NCI-H2107 (cell line): Measurements from ENCODE around the gene EFTUD2.
A peak's percentile ranks its signal among the peaks of the same experiment; 100 is the strongest.
"Not testable (repeated sequence)": the region's sequence is repeated elsewhere in the genome, so short reads cannot be mapped to it uniquely, and the experiment has no call there.

Experiments used
- DNase-seq: peaks from one replicate; lab custom pipeline; 2025; lab: John Stamatoyannopoulos, UW

The EFTUD2 gene

DNA sequence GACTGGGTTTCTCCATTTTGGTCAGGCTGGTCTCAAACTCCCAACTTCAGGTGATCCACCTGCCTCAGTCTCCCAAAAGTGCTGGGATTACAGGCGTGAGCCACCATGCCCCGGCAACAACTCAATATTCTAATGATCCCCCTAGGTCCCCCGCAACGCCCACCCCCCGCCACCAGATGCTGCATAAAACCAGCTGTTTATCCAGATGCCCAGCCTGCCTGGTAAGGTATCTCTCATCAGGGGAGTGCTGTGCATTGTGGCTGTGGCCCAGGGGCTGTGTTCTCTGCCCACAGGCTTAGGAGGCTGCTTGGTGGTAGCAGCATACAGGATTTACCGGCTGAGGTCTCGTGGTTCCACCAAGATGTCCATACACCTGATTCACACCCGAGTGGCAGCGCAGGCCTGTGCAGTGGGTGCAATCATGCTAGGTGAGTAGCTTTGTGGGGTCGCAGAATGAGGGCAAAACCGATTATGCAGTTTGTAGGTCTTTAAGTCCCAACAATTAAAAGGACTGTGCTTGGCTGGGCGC lies 50.2 kb downstream of the EFTUD2 start:
- DNase-seq = no peak

DNA sequence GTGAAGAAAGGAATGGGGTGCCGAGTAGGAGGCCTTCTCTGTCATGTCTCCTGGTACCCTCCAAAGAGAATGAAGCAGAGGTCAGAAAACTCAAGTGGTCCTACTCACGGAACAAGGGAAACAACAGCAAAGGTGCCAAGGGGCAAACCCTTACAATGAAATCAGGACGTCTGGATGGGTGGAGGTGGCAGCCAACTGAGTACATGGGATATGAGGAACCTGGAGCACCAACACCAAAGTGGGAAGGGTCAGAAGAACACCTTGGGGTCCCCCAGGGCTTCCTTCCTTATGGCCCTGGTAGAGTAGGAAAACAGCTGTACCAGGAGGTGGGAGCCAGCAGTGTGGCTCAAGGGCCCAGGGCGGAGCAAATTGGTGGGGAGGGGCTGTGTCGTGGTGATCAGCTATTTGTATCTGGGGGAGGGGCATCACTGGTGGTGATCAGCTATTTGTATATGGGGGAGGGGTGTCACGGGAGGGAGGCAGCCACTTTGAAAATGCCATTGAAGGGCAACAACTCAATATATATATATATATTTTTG lies 50.9 kb downstream of the EFTUD2 start:
- no peak for DNase-seq

DNA sequence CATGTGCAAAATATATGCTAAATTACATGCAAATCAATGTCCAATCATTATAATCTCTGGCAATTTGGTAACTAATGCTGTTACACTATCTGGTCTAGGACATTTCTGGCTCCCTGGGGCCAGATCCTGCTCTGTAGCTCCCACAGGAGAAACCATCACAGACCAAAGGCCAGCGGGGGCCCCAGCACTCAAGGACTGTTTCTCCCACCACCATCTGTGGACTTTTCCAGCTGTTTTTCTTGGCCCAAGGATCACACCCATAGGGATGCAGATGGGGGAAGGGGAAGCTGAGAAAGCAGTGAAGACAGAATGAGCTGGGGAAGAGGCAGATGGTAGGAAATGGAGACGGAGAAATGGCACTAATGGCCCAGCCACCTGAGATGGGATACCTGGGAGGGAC lies 51.7 kb downstream of the EFTUD2 start, which contains the start of gene HIGD1B:
Gene HIGD1B, plus strand, starts transcription at position 298 of the 400 bp plus-strand sequence. CDS start 270 bp downstream, outside the sequence.
- DNase-seq = no peak

DNA sequence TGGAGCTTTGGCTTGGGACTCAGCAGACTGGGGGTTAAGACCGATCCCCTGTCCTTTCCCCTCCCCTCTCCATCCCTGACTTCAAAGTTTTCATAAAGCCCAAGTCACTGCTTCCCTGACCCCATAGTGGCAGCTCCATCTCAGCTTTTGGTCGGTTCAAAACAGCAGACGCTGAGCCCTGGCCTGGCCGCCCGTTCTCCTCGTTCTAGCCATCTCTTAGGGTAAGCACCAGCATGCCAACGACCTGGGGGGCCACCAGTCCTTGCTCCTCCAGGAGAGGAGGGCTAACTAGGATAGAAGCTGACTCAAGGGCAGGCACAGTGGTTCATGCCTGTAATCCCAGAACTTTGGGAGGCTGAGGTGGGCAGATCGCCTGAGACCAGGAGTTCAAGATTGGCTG lies 53.0 kb downstream of the EFTUD2 start:
- DNase-seq = no peak

DNA sequence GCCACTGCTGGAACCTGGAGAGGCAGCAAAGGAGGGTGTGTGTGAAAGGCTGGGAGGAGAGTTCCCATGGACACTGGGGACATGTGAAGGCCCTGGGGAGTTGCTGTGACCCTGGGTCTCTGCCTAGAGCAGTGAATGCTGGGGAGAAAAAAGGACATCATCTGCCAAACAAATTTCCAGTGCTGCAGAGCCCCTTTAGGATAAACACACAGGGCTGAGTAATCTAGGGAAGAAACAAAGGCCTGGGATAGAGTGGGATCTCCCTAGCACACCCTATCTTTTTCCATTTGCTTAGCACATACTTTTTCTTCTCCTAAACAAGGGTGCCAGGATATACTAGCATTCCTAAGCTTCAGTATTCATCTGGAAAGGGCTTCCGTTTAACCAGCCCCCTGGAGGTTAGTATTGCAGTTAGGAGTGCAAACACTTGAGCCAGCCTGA lies 54.8 kb downstream of the EFTUD2 start:
- DNase-seq = no peak

DNA sequence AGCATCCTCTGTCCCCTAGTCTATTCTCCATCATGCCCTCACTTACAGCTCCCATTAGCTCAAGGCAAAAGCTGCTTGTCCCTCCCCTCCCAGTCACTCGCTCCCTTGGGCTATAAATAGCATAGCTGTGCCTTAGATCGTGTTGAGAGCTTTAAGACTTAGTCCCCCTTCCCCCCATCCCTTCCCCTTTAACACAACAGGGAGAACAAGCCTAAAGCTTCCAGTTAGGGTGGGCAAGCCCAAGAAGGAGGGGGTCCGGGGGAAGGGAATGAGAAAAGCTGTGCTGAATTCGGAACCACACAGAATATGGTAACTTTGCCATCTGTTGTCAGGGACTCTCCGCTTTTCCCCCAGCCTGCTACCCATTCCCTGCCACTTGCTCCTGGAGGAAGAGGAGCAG lies 56.5 kb downstream of the EFTUD2 start:
- no peak for DNase-seq

DNA sequence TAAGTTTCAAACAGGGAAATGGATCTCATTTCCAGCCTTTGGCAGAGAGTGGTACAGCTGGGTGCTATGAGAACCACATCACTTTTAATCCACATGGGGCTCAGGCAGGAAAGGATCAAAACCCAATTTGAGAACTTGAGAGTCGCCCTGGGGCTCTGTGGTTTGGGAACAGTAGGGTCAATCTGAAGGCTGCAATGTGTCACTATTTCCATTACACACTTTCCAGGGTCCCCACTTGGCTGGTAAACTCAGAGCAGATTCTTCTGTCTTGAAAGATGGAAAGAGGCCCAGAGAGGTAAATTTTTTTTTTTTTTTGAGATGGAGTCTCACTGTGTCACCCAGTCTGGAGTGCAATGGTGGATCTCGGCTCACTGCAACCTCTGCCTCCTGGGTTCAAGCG lies 58.3 kb downstream of the EFTUD2 start:
- DNase-seq = no peak

DNA sequence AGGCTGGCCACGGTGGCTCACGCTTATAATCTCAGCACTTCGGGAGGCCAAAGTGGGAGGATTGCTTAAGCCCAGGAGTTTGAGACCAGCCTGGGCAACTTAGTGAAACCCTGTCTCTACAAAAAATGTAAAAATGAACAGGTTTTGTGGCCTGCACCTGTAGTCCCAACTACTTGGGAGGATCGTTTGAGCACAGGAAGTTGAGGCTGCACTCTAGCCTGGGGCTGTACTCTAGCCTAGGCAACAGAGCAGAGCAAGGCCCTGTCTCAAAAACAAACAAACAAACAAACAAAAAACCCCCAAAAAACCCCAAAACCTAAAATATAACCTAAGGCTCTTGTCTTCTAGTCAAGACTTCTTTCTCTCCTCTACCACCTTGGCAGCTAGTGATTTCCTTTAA lies 59.0 kb downstream of the EFTUD2 start:
- no peak for DNase-seq

DNA sequence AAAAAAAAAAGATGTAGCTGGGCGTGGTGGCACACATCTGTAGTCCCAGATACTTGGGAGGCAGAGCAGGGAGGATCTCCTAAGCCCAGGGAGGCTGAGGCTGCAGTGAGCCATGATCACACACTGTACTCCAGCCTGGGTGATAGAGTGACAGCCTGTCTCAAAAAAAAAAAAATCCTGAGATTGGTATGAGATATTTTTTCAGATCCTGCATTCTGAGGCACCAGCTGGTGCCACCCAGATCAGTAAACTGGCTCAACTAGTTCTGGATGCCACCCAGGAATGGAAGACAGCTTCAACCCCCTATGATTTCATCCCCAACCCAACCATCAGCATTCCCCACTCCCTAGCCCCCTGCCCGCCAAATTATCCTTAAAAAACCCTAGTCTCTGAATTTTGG lies 62.0 kb downstream of the EFTUD2 start:
- no peak for DNase-seq

DNA sequence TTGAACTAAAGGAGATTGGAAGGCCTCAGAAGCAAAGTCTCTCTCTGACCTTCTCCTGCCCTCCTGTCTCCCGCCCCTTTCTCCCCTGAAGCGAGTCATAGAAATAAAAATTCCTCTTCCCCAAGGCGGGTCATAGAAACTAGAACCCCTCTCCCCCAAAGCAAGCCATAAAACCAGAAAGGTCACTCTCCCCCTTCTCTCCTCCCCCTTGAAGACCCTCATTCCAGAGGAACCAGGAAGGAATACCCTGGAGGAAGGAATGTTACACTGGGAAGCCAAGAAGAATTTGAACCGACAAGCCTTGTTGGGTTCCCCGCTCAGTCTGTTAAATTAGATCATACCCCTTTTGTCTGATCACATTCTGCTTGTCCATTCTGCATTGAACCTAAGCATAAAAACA lies 66.4 kb downstream of the EFTUD2 start:
- no peak for DNase-seq

DNA sequence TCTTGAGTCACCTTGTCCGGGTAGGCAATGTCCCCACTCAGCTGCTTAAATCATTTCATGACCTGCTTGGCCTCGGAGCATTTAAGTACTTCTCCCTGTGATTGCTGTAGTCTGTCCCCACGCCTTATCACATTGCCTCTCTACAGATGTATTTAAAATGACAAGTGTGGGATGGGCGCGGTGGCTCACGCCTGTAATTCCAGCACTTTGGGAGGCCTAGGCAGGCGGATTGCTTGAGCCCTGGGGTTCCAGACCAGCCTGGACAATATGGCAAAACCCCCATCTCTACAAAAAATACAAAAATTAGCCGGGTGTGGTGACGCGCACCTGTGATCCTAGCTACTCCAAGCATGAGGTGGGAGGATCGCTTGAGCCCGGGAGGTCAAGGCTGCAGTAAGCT lies 67.9 kb downstream of the EFTUD2 start:
- DNase-seq = no peak

DNA sequence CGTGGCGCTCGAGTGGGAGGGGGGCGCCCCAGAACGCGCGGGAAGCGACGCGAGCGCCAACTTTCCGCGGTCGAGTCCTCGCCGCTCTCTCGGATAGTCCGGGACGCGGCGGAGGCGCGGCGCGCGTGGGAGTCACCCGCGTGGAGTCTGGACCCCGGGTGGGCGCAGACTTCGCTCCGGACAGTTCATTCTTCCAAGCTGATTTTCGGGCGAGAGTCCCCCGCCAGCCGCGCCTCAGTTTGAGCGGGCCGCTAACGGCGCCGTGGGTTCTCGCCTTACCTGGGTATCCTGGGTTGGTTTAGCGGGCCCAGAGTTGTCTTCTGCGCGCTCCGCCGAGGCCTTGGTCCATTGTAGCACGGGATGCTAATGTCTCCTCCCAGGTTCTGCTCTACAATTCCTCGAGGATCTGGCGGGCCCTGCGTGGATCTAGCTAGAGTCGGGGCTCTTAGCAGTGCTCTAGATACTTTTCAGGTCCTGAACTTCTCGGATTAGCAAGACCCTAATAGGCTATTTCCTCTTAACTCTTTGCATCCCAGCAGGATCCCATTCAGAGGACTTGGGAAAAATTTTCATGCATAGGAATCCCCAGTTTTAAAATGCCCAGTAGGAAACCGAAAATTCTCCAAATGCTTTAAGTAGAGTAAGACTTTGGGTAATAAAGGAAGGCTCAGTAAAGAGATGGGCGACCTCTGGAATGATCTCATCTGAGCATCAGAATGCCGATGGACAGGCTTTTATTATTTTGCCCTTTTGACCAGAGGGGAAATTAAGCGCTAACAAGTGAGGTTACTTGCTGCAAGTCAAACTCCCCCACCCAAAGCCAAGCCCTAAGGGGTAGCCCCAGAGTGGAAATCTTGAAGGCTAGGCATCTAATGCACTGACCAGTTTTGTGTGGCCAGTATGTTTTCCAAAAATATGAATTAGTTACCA lies 68.6 kb downstream of the EFTUD2 start:
- no peak for DNase-seq

DNA sequence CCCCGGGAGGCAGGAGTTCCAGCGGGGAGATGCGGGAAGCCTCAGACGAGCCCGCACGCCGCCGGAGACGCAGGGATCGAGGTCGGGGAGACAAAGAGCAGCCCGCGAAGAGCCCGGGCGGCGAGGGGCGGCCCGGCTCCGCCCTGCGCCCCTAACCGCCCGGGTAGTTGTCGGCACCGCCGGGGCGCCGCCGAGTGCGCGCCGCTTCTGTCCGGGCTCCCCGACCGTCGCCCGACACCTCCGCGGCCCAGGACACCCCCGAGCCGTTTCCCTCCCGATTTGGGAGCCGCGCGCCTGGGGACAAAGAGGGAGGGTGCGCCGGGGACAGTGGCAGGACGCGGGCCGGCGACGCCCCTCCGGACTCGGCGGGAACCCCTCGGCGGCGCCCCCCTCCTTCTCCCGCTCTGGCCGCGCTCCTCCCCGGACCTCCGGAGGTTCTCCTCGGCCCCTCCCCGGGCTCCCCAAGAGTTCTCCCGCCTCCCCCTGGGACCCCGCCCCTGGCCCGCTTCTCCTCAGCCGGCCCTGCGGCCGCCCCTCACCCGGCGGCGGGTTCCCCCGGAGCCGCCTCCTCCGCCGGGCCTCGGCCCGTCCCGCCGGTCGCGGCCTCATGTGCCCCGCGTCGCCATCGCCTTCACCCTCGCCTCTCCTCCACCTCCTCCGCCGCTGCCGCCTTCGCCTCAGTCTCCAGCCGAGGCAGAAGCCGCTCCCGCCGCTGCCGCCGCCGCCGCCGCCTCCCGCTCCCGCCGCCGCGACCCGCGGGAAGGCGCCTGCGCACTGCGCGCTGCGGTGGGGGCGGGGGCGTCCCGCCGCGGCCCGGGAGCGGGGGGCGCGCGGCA lies 69.5 kb downstream of the EFTUD2 start, which contains the start of gene GJC1:
Gene GJC1, minus strand, starts transcription at position 765 of the 836 bp plus-strand sequence. CDS start 24,470 bp downstream, outside the sequence.
- DNase-seq = no peak

DNA sequence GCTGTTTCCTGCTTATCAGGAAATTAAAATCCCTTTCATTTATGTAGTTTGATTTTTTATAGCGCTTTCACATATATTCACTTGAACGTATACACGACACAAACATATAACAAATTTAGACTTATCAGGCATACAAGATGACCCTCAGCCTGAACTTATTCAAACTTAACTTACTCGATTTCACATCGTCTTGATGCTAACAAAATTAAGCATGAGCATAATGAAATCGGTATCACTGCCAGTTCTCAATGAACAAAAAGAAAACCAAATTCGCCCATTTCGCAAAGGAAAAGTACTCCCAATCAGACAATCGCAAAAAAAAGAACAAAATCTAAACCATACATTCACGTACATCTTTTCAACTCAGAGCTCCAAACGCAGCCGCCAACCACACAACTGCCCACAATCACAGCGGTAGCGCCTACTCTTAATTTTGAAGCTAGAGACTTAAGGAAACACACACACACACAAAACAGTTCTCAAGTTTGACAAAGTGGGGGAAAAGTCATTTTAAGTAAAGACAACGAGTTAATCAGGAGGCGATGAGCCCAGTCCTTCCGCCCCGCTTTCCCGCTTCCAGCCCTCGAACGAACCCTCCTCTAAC lies 70.2 kb downstream of the EFTUD2 start:
- no peak for DNase-seq

DNA sequence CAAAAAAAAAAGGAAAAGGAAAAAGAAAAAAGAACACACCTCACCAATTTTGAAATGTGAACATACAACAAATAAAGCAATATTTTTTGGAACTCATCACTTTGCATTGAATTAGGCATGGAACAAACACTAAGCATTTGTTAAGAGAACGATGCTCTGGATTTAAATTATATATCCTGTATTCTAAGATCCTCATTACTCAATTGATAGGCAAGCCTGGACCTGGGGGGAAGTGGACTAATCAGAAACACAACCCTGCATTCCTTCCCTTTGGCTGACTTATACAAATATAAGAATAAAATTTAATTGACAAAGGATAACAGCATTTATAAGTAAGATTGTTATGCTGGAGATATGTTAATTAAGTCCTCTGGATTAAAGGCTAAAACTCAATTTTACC lies 71.4 kb downstream of the EFTUD2 start:
- no peak for DNase-seq

DNA sequence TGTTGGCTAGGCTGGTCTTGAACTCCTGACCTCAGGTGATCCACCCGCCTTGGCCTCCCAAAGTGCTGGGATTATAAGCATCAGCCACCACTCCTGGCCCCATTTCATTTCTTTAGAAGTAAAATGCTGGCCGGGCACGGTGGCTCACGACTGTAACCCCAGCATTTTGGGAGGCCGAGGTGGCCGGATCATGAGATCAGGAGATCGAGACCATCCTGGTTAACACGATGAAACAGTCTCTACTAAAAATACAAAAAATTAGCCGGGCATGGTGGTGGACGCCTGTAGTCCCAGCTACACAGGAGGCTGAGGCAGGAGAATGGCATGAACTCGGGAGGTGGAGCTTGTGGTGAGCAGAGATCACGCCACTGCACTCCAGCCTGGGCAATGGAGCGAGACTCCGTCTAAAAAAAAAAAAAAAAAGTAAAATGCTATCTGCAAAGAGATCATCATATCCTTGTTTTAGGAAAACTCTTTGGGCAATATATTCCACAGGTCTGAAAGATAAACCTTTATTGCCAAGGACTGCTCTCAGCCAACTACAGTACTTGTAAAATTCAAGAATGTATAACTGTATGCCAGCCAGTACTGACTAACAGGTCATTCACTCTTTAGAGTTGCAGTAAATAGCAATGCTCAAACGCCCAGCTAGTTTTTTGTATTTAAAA lies 73.0 kb downstream of the EFTUD2 start:
- DNase-seq = no peak

DNA sequence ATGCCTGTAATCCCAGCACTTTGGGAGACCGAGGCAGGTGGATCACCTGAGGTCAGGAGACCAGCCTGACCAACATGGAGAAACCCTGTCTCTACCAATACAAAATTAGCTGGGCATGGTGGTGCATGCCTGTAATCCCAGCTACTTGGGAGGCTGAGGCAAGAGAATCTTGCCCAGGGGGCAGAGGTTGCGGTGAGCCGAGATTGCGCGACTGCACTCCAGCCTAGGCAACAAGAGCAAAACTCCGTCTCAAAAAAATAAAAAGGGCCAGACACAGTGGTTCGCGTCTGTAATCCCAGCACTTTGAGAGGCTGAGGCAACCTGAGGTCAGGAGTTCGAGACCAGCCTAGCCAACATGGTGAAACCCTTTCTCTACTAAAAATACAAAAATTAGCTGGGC lies 74.0 kb downstream of the EFTUD2 start:
- not testable (repeated sequence) for DNase-seq

DNA sequence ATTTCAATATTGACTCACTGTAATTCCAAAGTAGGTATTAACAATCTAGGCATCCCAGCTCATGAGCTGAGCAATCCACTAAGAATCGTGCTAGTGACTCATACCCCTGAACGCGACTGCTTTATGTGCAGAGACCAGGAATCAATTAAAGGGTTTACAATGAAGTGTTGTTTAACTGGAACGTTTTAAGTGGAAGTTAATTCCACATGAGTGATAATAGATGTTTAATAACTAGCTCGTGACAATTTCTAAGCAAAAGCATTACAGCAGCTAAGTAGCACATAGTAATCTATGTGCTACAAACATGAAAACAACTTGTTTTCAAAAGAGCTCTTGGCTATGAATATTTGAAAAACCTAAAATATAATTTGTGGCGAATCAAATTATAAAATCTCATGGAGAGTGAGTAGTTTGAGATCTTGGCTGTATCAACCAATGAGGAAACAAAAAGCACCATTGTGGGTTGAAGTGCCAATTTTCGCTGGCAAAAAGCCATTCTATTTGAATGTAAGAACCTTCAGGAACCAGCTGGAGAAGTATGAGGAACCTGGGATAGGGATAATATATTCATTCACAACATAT lies 78.5 kb downstream of the EFTUD2 start:
- peak; percentile 77 for DNase-seq

DNA sequence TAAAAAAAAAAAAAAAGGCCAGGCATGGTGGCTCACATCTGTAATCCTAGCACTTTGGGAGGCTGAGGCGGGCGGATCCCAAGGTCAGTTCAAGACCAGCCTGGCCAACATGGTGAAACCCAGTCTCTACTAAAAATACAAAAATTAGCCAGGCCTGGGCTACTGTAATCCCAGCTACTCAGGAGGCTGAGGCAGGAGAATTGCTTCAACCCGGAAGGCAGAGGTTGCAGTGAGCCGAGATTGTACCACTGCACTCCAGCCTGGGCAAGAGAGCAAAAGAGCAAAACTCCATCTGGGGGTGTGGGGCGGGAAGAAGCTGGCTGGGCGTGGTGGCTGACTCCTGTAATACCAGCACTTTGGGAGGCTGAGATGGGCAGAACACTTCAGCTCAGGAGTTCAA lies 80.7 kb downstream of the EFTUD2 start:
- not testable (repeated sequence) for DNase-seq

DNA sequence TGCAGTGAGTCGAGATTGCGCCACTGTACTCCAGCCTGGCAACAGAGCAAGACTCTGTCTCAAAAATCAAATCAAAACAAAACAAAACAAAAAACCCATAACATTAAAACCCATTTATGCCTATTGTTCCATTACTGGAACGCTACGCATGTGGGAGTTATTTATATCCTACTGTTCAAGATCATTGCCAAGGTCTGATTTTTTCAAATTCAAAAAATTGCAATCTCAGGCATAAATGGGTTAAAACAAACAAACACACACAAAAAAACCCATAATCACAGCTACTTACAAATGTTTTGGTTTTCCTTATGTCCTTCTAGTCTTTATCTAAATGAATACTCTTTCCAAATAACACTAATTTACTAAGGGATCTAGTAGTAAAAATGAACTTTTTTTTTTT lies 87.0 kb downstream of the EFTUD2 start:
- DNase-seq = no peak
